OCI-LY7 (cell line): Measurements from ENCODE around the gene FUCA1. TPM values are rescaled to one million over a fixed set of nuclear protein-coding genes. Genes with fewer than 3 reads are reported as not detected.
"Not testable (repeated sequence)": the region's sequence is repeated elsewhere in the genome, so short reads cannot be mapped to it uniquely, and the experiment has no call there.

Experiments used
- BruUV-seq: library from RNA; stranded (reverse); fragments of 400-500 nt; replicated peaks from 2 replicates; lab custom pipeline; 2021; lab: Mats Ljungman, UMichigan
- CTCF ChIA-PET: fragments of 300-600 bp; sonication (Branson Sonifier 250); formaldehyde crosslinking; loops from one replicate; lab custom pipeline; 2022; ENCODE audit warnings: antibody characterized with exemption; ENCODE audit not compliant: unreplicated experiment; lab: Charles Lee
- POLR2A ChIA-PET: fragments of 300-600 bp; sonication (Branson Sonifier 250); formaldehyde crosslinking; loops from one replicate; lab custom pipeline; 2022; ENCODE audit warnings: antibody characterized with exemption; lab: Charles Lee
- DNase-seq: peaks from one replicate; pipeline ENCODE4 v3.0.0-alpha.2; 2015; ENCODE audit warnings: low spot score
- H2AFZ ChIP-seq: fragments of 200-600 bp; sonication (generic), shearing (Covaris generic); 2 replicates; pipeline ENCODE4 v1.6.1; 2014; ENCODE audit warnings: mild to moderate bottlenecking, antibody characterized with exemption, low read length, moderate library complexity
- H3K27ac ChIP-seq: fragments of 200-600 bp; sonication (generic); 2 replicates; pipeline ENCODE4 v1.5.1; 2014; ENCODE audit warnings: mixed run types, low read depth, mild to moderate bottlenecking, moderate library complexity, low read length, inconsistent platforms; ENCODE audit not compliant: poor library complexity, severe bottlenecking
- H3K36me3 ChIP-seq: fragments of 200-600 bp; sonication (generic); 2 replicates; pipeline ENCODE4 v1.6.1; 2014; ENCODE audit warnings: mild to moderate bottlenecking, antibody characterized with exemption, low read length, moderate library complexity, mixed read lengths; ENCODE audit not compliant: insufficient read depth
- H3K4me1 ChIP-seq: fragments of 200-600 bp; sonication (generic); 2 replicates; pipeline ENCODE4 v1.5.1; 2014; ENCODE audit warnings: mild to moderate bottlenecking, low read length; ENCODE audit not compliant: insufficient read depth, poor library complexity, severe bottlenecking
- H3K4me2 ChIP-seq: fragments of 200-600 bp; sonication (generic); 2 replicates; pipeline ENCODE4 v1.6.1; 2014; ENCODE audit warnings: mild to moderate bottlenecking, low read length
- H3K4me3 ChIP-seq: fragments of 200-600 bp; sonication (generic); 2 replicates; pipeline ENCODE4 v1.5.1; 2014; ENCODE audit warnings: mild to moderate bottlenecking, low read depth, low read length; ENCODE audit not compliant: poor library complexity, severe bottlenecking
- H3K79me2 ChIP-seq: fragments of 200-600 bp; sonication (generic); 2 replicates; pipeline ENCODE4 v1.6.1; 2016; ENCODE audit warnings: low read depth, mild to moderate bottlenecking, low read length, moderate library complexity, mixed read lengths; ENCODE audit not compliant: insufficient read depth
- H3K9me2 ChIP-seq: fragments of 200-600 bp; sonication (generic); 2 replicates; pipeline ENCODE4 v1.6.1; 2016; ENCODE audit warnings: mild to moderate bottlenecking, low read length, mixed read lengths; ENCODE audit not compliant: insufficient read depth
- H3K9me3 ChIP-seq: fragments of 200-600 bp; sonication (generic); 2 replicates; pipeline ENCODE4 v1.6.1; 2014; ENCODE audit warnings: mild to moderate bottlenecking, mixed run types, low read length, mixed read lengths
- H4K20me1 ChIP-seq: fragments of 200-600 bp; sonication (generic); 2 replicates; pipeline ENCODE4 v1.6.1; 2014; ENCODE audit warnings: mild to moderate bottlenecking, antibody characterized with exemption, low read length, moderate library complexity, mixed read lengths; ENCODE audit not compliant: insufficient read depth
- CTCF ChIP-seq: fragments of 200-600 bp; sonication (generic); conservative IDR thresholded peaks from 2 replicates; pipeline ENCODE4 v1.5.1; 2014; ENCODE audit warnings: mild to moderate bottlenecking, antibody characterized with exemption, low read length, moderate library complexity, mixed read lengths
- EZH2phosphoT487 ChIP-seq: fragments of 200-600 bp; sonication (generic); IDR thresholded peaks from 2 replicates; pipeline ENCODE4 v1.6.1; 2018; ENCODE audit warnings: low read depth, borderline replicate concordance, mild to moderate bottlenecking, mixed run types, antibody characterized with exemption, low read length, moderate library complexity, mixed read lengths
- intact Hi-C: fragments of 100-400 bp; cut with micrococcal nuclease; formaldehyde crosslinking; loops from one replicate; pipeline ENCODE4 v1.10.0; 2022; ENCODE audit not compliant: unreplicated experiment
- total RNA-seq, 2 experiments: library from RNA; depleted of rRNA in 1 of 2; stranded (reverse); fragments of >200 nt in 1 of 2; shearing (Covaris generic) in 1 of 2; gene quantifications; 2 replicates each; pipeline ENCODE4 v1.2.3, GENCODE V29; 2014 to 2022

FUCA1 gene
- total RNA-seq, 2 experiments from 2014 or later: 9.1 to 9.9 TPM

GRCh38 chr1:23836037-23836436 lies 32.1 kb downstream of the FUCA1 start:
- CTCF ChIA-PET: no interaction called here
- Histone ChIP-seq H3K36me3 (no peaks in the 10 kb centered on the region), H4K20me1 (no peaks in the 10 kb centered on the region), H3K27ac (no peak overlapping the region), H3K4me2 (no peak overlapping the region), H3K9me3 (no peaks in the 10 kb centered on the region), H3K79me2 (no peaks in the 10 kb centered on the region), H3K9me2 (no peaks in the 10 kb centered on the region), H3K4me3 (no peak overlapping the region), H2AFZ (no peak overlapping the region), H3K4me1 (peaks cover 20% of the 10 kb centered on the region)
- intact Hi-C loops: no loop called here
- no TSS peak for BruUV-seq
- POLR2A ChIA-PET: no interaction called here
- TF ChIP-seq CTCF (no peak), EZH2phosphoT487 (no peak)
- DNase-seq: no peak

- Histone ChIP-seq H2AFZ (peak overlapping the region; percentile 96), H3K4me1 (peaks cover 20% of the 10 kb centered on the region)
- H3K36me3 ChIP-seq, H3K4me3 ChIP-seq, H4K20me1 ChIP-seq, BruUV-seq, H3K4me2 ChIP-seq, H3K9me2 ChIP-seq, intact Hi-C loops, H3K79me2 ChIP-seq, H3K27ac ChIP-seq, H3K9me3 ChIP-seq, CTCF ChIA-PET, DNase-seq: not testable (repeated sequence)
- POLR2A ChIA-PET: interaction anchor here (0.5 kb wide), 1 partner anchor 12 kb away, joined by 3 read pairs; no protein-coding TSS in a partner anchor
Observed at GRCh38 chr1:23834156-23834555, 33.9 kb downstream of the FUCA1 start.

GRCh38 chr1:23827717-23828116 lies 40.4 kb downstream of the FUCA1 start:
- H3K27ac ChIP-seq: no peak overlapping the region
- ChIA-PET CTCF (no interaction called here), POLR2A (interaction anchor here (0.6 to 1.5 kb wide), 2 partner anchors 11 to 205 kb away, joined by 5 to 11 read pairs; no protein-coding TSS in a partner anchor)
- no peaks in the 10 kb centered on the region for H3K9me3 ChIP-seq
- intact Hi-C loops: no loop called here
- no peak overlapping the region for H3K4me3 ChIP-seq
- BruUV-seq: no TSS peak
- no peaks in the 10 kb centered on the region for H3K79me2 ChIP-seq
- DNase-seq: no peak
- no peaks in the 10 kb centered on the region for H3K9me2 ChIP-seq
- H3K4me1 ChIP-seq: peaks cover 16% of the 10 kb centered on the region
- H2AFZ ChIP-seq: 0 out of 2 replicates have a peak overlapping the region, but pooled peaks have one; percentile 11
- no peaks in the 10 kb centered on the region for H4K20me1 ChIP-seq
- TF ChIP-seq EZH2phosphoT487 (no peak), CTCF (no peak)
- H3K36me3 ChIP-seq: no peaks in the 10 kb centered on the region
- H3K4me2 ChIP-seq: no peak overlapping the region

GRCh38 chr1:23826590-23826989 lies 41.5 kb downstream of the FUCA1 start:
- H3K9me2 ChIP-seq, H3K4me3 ChIP-seq, H2AFZ ChIP-seq, H4K20me1 ChIP-seq, H3K36me3 ChIP-seq, DNase-seq, H3K9me3 ChIP-seq, POLR2A ChIA-PET, H3K27ac ChIP-seq, BruUV-seq, intact Hi-C loops, H3K79me2 ChIP-seq, CTCF ChIA-PET: not testable (repeated sequence)
- H3K4me1 ChIP-seq: peaks cover 16% of the 10 kb centered on the region
- peak overlapping the region; percentile 82 for H3K4me2 ChIP-seq
